ENCODE measurements around the gene BBS7. TPM values are rescaled to one million over a fixed set of nuclear protein-coding genes. Genes with fewer than 3 reads are reported as not detected.

The BBS7 gene
- total and polyA plus RNA-seq, 2 experiments from 2014 or later = 14.8 to 30.8 TPM

DNA sequence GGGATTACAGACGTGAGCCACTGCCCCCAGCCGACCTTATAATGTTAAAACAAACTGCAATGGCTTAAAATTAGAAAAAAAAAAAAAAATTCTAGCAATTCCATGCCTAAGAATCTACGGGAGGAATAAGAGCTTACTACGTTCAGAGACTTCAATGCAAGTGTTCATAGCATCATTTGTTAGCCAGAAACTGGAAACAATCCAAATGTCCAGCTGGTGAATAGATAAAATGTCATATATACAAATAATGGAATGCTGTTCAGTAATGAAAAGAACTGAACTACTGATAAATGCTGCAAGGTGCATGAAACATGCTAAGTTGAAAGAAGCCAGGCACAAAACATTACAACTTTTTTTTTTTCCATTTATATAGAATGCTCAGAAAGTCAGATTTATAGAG is 63.9 kb downstream of the BBS7 start:
- no peak overlapping the region for H2AFZ ChIP-seq
- H3K27me3 ChIP-seq (ENCODE audit: insufficient read depth) = no peaks in the 10 kb centered on the region
- Mint-ChIP-seq H3K27ac (no peak overlapping the region), H3K9me3 (no peaks in the 10 kb centered on the region), H3K27me3 (ENCODE audit: insufficient read depth, low read depth, poor library complexity) (peaks cover 3% of the 10 kb centered on the region), H3K36me3 (ENCODE audit: low read depth) (peaks cover 82% of the 10 kb centered on the region), H3K4me1 (peaks cover 9% of the 10 kb centered on the region; the same call in 2 of the 3 replicates), H3K4me3 (no peak overlapping the region)
- no peaks in the 10 kb centered on the region for H3F3A ChIP-seq (replicated peaks; ENCODE audit: low read depth)
- no peaks in the 10 kb centered on the region for H3K4me1 ChIP-seq (ENCODE audit: insufficient read depth)
- 0 out of 2 replicates have a peak, but pooled peaks cover 20% of the 10 kb centered on the region for H4K20me1 ChIP-seq (replicated peaks; ENCODE audit: insufficient read depth)
- no peak for DNase-seq (ENCODE audit: low spot score)
- H3K4me2 ChIP-seq = no peak overlapping the region
- H3K4me3 ChIP-seq = no peak overlapping the region
- no peaks in the 10 kb centered on the region for H3K9me2 ChIP-seq (ENCODE audit: insufficient read depth)
- TF ChIP-seq, protein P1, sequence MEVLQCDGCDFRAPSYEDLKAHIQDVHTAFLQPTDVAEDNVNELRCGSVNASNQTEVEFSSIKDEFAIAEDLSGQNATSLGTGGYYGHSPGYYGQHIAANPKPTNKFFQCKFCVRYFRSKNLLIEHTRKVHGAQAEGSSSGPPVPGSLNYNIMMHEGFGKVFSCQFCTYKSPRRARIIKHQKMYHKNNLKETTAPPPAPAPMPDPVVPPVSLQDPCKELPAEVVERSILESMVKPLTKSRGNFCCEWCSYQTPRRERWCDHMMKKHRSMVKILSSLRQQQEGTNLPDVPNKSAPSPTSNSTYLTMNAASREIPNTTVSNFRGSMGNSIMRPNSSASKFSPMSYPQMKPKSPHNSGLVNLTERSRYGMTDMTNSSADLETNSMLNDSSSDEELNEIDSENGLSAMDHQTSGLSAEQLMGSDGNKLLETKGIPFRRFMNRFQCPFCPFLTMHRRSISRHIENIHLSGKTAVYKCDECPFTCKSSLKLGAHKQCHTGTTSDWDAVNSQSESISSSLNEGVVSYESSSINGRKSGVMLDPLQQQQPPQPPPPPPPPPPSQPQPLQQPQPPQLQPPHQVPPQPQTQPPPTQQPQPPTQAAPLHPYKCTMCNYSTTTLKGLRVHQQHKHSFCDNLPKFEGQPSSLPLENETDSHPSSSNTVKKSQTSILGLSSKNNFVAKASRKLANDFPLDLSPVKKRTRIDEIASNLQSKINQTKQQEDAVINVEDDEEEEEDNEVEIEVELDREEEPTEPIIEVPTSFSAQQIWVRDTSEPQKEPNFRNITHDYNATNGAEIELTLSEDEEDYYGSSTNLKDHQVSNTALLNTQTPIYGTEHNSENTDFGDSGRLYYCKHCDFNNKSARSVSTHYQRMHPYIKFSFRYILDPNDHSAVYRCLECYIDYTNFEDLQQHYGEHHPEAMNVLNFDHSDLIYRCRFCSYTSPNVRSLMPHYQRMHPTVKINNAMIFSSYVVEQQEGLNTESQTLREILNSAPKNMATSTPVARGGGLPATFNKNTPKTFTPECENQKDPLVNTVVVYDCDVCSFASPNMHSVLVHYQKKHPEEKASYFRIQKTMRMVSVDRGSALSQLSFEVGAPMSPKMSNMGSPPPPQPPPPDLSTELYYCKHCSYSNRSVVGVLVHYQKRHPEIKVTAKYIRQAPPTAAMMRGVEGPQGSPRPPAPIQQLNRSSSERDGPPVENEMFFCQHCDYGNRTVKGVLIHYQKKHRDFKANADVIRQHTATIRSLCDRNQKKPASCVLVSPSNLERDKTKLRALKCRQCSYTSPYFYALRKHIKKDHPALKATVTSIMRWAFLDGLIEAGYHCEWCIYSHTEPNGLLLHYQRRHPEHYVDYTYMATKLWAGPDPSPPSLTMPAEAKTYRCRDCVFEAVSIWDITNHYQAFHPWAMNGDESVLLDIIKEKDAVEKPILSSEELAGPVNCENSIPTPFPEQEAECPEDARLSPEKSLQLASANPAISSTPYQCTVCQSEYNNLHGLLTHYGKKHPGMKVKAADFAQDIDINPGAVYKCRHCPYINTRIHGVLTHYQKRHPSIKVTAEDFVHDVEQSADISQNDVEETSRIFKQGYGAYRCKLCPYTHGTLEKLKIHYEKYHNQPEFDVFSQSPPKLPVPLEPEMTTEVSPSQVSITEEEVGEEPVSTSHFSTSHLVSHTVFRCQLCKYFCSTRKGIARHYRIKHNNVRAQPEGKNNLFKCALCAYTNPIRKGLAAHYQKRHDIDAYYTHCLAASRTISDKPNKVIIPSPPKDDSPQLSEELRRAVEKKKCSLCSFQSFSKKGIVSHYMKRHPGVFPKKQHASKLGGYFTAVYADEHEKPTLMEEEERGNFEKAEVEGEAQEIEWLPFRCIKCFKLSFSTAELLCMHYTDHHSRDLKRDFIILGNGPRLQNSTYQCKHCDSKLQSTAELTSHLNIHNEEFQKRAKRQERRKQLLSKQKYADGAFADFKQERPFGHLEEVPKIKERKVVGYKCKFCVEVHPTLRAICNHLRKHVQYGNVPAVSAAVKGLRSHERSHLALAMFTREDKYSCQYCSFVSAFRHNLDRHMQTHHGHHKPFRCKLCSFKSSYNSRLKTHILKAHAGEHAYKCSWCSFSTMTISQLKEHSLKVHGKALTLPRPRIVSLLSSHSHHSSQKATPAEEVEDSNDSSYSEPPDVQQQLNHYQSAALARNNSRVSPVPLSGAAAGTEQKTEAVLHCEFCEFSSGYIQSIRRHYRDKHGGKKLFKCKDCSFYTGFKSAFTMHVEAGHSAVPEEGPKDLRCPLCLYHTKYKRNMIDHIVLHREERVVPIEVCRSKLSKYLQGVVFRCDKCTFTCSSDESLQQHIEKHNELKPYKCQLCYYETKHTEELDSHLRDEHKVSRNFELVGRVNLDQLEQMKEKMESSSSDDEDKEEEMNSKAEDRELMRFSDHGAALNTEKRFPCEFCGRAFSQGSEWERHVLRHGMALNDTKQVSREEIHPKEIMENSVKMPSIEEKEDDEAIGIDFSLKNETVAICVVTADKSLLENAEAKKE (CRISPR knock-in tag; IDR thresholded peaks at IDR 0.05) = no peak
- TF ChIP-seq EZH2 (IDR thresholded peaks at IDR 0.05; ENCODE audit: low read depth, unreplicated experiment) (no peak), ZNF331 (CRISPR knock-in tag; IDR thresholded peaks at IDR 0.05; ENCODE audit: low read depth) (no peak), STAT1 (IDR thresholded peaks at IDR 0.05; ENCODE audit: unreplicated experiment) (no peak), JUNB (IDR thresholded peaks at IDR 0.05; ENCODE audit: unreplicated experiment) (no peak), POLR2AphosphoS5 (IDR thresholded peaks at IDR 0.05; ENCODE audit: low read depth) (no peak), EZH2phosphoT487 (IDR thresholded peaks at IDR 0.05; ENCODE audit: unreplicated experiment) (no peak), ZNF114 (CRISPR knock-in tag; IDR thresholded peaks at IDR 0.05) (no peak), NANOG (IDR thresholded peaks at IDR 0.05; ENCODE audit: borderline replicate concordance) (no peak), CREB1 (CRISPR knock-in tag; IDR thresholded peaks at IDR 0.05; ENCODE audit: low read depth) (no peak)
- TF ChIP-seq, protein P2, sequence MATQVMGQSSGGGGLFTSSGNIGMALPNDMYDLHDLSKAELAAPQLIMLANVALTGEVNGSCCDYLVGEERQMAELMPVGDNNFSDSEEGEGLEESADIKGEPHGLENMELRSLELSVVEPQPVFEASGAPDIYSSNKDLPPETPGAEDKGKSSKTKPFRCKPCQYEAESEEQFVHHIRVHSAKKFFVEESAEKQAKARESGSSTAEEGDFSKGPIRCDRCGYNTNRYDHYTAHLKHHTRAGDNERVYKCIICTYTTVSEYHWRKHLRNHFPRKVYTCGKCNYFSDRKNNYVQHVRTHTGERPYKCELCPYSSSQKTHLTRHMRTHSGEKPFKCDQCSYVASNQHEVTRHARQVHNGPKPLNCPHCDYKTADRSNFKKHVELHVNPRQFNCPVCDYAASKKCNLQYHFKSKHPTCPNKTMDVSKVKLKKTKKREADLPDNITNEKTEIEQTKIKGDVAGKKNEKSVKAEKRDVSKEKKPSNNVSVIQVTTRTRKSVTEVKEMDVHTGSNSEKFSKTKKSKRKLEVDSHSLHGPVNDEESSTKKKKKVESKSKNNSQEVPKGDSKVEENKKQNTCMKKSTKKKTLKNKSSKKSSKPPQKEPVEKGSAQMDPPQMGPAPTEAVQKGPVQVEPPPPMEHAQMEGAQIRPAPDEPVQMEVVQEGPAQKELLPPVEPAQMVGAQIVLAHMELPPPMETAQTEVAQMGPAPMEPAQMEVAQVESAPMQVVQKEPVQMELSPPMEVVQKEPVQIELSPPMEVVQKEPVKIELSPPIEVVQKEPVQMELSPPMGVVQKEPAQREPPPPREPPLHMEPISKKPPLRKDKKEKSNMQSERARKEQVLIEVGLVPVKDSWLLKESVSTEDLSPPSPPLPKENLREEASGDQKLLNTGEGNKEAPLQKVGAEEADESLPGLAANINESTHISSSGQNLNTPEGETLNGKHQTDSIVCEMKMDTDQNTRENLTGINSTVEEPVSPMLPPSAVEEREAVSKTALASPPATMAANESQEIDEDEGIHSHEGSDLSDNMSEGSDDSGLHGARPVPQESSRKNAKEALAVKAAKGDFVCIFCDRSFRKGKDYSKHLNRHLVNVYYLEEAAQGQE (IDR thresholded peaks at IDR 0.05; ENCODE audit: unreplicated experiment) = no peak
- TF ChIP-seq, protein P3, sequence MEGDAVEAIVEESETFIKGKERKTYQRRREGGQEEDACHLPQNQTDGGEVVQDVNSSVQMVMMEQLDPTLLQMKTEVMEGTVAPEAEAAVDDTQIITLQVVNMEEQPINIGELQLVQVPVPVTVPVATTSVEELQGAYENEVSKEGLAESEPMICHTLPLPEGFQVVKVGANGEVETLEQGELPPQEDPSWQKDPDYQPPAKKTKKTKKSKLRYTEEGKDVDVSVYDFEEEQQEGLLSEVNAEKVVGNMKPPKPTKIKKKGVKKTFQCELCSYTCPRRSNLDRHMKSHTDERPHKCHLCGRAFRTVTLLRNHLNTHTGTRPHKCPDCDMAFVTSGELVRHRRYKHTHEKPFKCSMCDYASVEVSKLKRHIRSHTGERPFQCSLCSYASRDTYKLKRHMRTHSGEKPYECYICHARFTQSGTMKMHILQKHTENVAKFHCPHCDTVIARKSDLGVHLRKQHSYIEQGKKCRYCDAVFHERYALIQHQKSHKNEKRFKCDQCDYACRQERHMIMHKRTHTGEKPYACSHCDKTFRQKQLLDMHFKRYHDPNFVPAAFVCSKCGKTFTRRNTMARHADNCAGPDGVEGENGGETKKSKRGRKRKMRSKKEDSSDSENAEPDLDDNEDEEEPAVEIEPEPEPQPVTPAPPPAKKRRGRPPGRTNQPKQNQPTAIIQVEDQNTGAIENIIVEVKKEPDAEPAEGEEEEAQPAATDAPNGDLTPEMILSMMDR (conservative IDR thresholded peaks at IDR 0.05; ENCODE audit: low read depth in 2 of 2) = no peak
- TF ChIP-seq, protein P4, sequence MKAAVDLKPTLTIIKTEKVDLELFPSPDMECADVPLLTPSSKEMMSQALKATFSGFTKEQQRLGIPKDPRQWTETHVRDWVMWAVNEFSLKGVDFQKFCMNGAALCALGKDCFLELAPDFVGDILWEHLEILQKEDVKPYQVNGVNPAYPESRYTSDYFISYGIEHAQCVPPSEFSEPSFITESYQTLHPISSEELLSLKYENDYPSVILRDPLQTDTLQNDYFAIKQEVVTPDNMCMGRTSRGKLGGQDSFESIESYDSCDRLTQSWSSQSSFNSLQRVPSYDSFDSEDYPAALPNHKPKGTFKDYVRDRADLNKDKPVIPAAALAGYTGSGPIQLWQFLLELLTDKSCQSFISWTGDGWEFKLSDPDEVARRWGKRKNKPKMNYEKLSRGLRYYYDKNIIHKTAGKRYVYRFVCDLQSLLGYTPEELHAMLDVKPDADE (IDR thresholded peaks at IDR 0.05) = no peak
- no peak overlapping the region for H3K27ac ChIP-seq (ENCODE audit: low read depth)
- no peak for ATAC-seq
- peaks cover 26% of the 10 kb centered on the region for H3K79me2 ChIP-seq (replicated peaks; ENCODE audit: insufficient read depth)
- H3K36me3 ChIP-seq (ENCODE audit: insufficient read depth) = peaks cover 73% of the 10 kb centered on the region
